Mucosa of stomach (tissue), 1 donor: ENCODE data around the gene IL24.

Experiments
- H3K27me3 ChIP-seq: one replicate; pipeline ENCODE4 v1.7.0; 2013; ENCODE audit warnings: mild to moderate bottlenecking, low read length; ENCODE audit not compliant: control insufficient read depth, insufficient read depth
- H3K36me3 ChIP-seq: one replicate; pipeline ENCODE4 v1.7.0; 2013; ENCODE audit warnings: low read length; ENCODE audit not compliant: control insufficient read depth, insufficient read depth
- H3K4me1 ChIP-seq: one replicate; pipeline ENCODE4 v1.7.0; 2013; ENCODE audit warnings: mild to moderate bottlenecking, low read length; ENCODE audit not compliant: control insufficient read depth, insufficient read depth
- H3K4me3 ChIP-seq: one replicate; pipeline ENCODE4 v1.7.0; 2013; ENCODE audit warnings: low read length
- H3K9ac ChIP-seq: one replicate; pipeline ENCODE4 v1.7.0; 2013; ENCODE audit warnings: mild to moderate bottlenecking, low read length, moderate library complexity
- H3K9me3 ChIP-seq: one replicate; pipeline ENCODE4 v1.7.0; 2013; ENCODE audit warnings: mild to moderate bottlenecking, low read length, moderate library complexity; ENCODE audit not compliant: control insufficient read depth
- donor health status: Pancreatic carcinoma.

IL24 gene

DNA sequence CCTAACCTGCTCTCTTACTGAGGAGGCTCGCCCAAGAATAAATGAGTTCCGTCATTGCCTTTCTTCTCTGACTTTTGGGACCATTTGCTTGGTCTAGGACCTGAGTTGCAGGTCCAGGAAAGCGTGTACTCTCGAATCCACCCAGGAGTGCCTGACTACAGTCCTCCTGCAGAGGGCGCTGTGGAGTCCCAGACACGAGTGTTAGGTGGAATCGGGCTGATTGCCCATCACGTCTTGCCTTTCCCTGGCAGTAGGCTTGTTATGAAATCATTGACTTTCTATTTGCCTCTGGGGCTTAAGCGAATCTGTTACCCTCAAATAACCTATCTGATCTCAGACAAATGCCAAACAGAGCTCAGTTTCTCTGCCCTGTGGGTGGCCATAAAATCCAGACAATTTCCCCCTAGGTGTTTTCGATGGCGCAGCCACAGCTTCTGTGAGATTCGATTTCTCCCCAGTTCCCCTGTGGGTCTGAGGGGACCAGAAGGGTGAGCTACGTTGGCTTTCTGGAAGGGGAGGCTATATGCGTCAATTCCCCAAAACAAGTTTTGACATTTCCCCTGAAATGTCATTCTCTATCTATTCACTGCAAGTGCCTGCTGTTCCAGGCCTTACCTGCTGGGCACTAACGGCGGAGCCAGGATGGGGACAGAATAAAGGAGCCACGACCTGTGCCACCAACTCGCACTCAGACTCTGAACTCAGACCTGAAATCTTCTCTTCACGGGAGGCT is 32.1 kb upstream of the IL24 start, which contains the start of gene IL20:
TSS of gene IL20 (plus strand) at position 685 of the 733 bp plus-strand sequence. CDS start 230 bp downstream, outside the sequence.
- H3K27me3 ChIP-seq, result no peaks in the 10 kb centered on the region
- H3K9ac ChIP-seq, result no peak within 1 kb of the TSS
- no peak within 1 kb of the TSS for H3K4me3 ChIP-seq
- H3K9me3 ChIP-seq, result no peaks in the 10 kb centered on the region
- H3K4me1 ChIP-seq, result no peaks in the 10 kb centered on the region
- no peaks in the 10 kb centered on the region for H3K36me3 ChIP-seq

DNA sequence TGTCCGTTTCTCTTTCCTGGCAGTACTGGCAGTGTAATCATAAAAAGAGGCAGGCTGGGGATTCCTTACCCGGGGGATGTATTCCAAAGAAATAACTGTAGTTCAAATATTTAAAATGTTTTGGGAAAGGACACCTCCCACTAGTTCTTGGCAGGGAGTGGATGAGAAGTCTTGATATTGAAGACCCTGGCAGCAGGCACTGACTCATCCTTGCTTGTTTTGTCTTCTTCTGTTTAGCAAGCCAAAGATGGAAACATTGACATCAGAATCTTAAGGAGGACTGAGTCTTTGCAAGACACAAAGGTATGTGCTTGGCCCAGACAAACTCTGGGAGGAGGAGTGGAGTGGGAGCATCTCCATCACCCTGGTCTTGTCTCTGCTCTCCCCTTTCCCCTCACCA is 31.2 kb upstream of the IL24 start:
- no peak overlapping the region for H3K9ac ChIP-seq
- H3K9me3 ChIP-seq, result no peaks in the 10 kb centered on the region
- H3K4me1 ChIP-seq, result no peaks in the 10 kb centered on the region
- H3K4me3 ChIP-seq, result no peak overlapping the region
- H3K36me3 ChIP-seq, result no peaks in the 10 kb centered on the region
- no peaks in the 10 kb centered on the region for H3K27me3 ChIP-seq

DNA sequence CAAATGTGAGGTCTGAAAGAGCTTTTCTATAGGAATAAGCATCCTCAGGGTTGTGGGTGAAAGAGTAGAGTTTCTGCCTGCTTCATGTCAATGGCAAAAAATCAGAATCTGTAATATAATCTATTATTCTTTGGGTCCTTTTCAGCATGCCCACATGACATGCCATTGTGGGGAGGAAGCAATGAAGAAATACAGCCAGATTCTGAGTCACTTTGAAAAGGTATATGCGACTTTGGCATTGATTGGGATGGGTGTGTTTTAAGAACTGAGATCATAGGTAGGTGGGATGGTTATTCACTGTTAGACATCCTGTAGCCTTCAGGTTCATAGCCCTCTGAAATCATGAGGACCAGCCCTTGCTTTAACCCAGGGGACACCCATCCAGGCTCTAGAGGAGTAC is 30.0 kb upstream of the IL24 start:
- Histone ChIP-seq H3K36me3 (no peaks in the 10 kb centered on the region), H3K4me1 (no peaks in the 10 kb centered on the region), H3K9ac (no peak overlapping the region), H3K27me3 (no peaks in the 10 kb centered on the region), H3K9me3 (no peaks in the 10 kb centered on the region), H3K4me3 (no peak overlapping the region)

- H3K36me3 ChIP-seq, result no peaks in the 10 kb centered on the region
- H3K4me3 ChIP-seq, result no peak overlapping the region
- no peaks in the 10 kb centered on the region for H3K4me1 ChIP-seq
- no peaks in the 10 kb centered on the region for H3K27me3 ChIP-seq
- no peaks in the 10 kb centered on the region for H3K9me3 ChIP-seq
- no peak overlapping the region for H3K9ac ChIP-seq
These were observed 29.5 kb upstream of the IL24 start for GRCh38 chr1:206867716-206868115.

- no peak overlapping the region for H3K9ac ChIP-seq
- H3K9me3 ChIP-seq, result no peaks in the 10 kb centered on the region
- H3K27me3 ChIP-seq, result no peaks in the 10 kb centered on the region
- H3K4me1 ChIP-seq, result no peaks in the 10 kb centered on the region
- H3K4me3 ChIP-seq, result no peak overlapping the region
- no peaks in the 10 kb centered on the region for H3K36me3 ChIP-seq
These were observed 29.0 kb upstream of the IL24 start for GRCh38 chr1:206868264-206868663.

DNA sequence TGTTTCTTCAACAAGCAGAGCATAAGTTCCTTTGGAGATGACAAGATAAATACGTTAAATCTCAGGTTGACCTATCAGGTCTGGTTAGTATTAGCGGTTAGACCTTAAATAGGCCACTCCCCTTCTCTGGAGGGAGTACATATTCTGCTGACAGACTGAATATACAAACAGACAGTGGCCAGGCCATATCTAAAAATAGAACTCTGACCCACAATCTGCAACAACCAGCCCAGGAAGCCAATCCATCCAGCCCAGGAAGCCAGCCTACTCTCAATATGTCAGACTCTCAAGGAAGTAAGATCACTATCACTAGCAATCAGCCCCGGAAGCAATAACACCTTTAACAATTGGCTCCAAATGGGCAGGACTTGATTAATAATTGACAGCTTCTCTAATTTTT is 25.1 kb upstream of the IL24 start:
- no peak overlapping the region for H3K9ac ChIP-seq
- H3K4me1 ChIP-seq, result no peaks in the 10 kb centered on the region
- no peaks in the 10 kb centered on the region for H3K9me3 ChIP-seq
- H3K36me3 ChIP-seq, result no peaks in the 10 kb centered on the region
- no peak overlapping the region for H3K4me3 ChIP-seq
- no peaks in the 10 kb centered on the region for H3K27me3 ChIP-seq

GRCh38 chr1:206873603-206874188 is 23.5 kb upstream of the IL24 start:
- no peak overlapping the region for H3K9ac ChIP-seq
- H3K4me1 ChIP-seq, result no peaks in the 10 kb centered on the region
- no peak overlapping the region for H3K4me3 ChIP-seq
- H3K9me3 ChIP-seq, result no peaks in the 10 kb centered on the region
- H3K27me3 ChIP-seq, result no peaks in the 10 kb centered on the region
- H3K36me3 ChIP-seq, result no peaks in the 10 kb centered on the region

GRCh38 chr1:206875752-206876377 is 21.4 kb upstream of the IL24 start:
- H3K27me3 ChIP-seq, result no peaks in the 10 kb centered on the region
- no peaks in the 10 kb centered on the region for H3K4me1 ChIP-seq
- no peaks in the 10 kb centered on the region for H3K9me3 ChIP-seq
- H3K36me3 ChIP-seq, result no peaks in the 10 kb centered on the region
- no peak overlapping the region for H3K9ac ChIP-seq
- no peak overlapping the region for H3K4me3 ChIP-seq

- H3K4me3 ChIP-seq, result no peak overlapping the region
- no peaks in the 10 kb centered on the region for H3K9me3 ChIP-seq
- no peaks in the 10 kb centered on the region for H3K4me1 ChIP-seq
- H3K9ac ChIP-seq, result no peak overlapping the region
- no peaks in the 10 kb centered on the region for H3K36me3 ChIP-seq
- H3K27me3 ChIP-seq, result no peaks in the 10 kb centered on the region
These were observed 18.8 kb upstream of the IL24 start for GRCh38 chr1:206878456-206878855.

- Histone ChIP-seq H3K4me1 (no peaks in the 10 kb centered on the region), H3K27me3 (no peaks in the 10 kb centered on the region), H3K4me3 (no peak overlapping the region), H3K36me3 (no peaks in the 10 kb centered on the region), H3K9me3 (no peaks in the 10 kb centered on the region), H3K9ac (no peak overlapping the region)
These were observed 16.9 kb upstream of the IL24 start for GRCh38 chr1:206880314-206880713.

DNA sequence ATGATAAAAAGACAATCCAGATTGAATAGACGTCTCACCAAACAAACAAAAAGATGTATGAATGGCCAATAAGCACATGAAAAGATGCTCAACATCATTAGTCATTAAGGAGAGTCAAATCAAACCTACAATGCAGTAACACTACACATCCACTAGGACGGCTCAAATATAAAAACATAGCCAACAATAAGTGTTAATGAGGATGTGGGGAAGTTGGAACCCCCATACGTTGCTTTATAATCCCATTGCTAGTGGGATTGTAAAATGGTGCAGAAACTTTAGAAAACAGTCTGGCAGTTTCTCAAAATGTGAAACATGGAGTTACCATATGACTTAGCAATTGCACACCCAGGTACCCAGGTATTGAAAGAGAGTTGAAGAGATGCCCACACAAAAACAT is 14.7 kb upstream of the IL24 start:
- Histone ChIP-seq H3K9ac (no peak overlapping the region), H3K9me3 (no peaks in the 10 kb centered on the region), H3K36me3 (no peaks in the 10 kb centered on the region), H3K4me3 (no peak overlapping the region), H3K27me3 (peaks cover 4% of the 10 kb centered on the region), H3K4me1 (no peaks in the 10 kb centered on the region)

GRCh38 chr1:206883160-206883559 is 14.1 kb upstream of the IL24 start:
- Histone ChIP-seq H3K9me3 (no peaks in the 10 kb centered on the region), H3K4me3 (no peak overlapping the region), H3K27me3 (peaks cover 4% of the 10 kb centered on the region), H3K36me3 (no peaks in the 10 kb centered on the region), H3K4me1 (no peaks in the 10 kb centered on the region), H3K9ac (no peak overlapping the region)
